AG09319 (cell line): Measurements from ENCODE around the gene HS3ST1.

Experiments
- DNase-seq: peaks from one replicate; pipeline ENCODE4 v3.0.0-alpha.2; 2010; ENCODE audit warnings: low read depth; ENCODE audit errors: extremely low read depth
- TF ChIP-seq, protein P1 (sequence below): IDR thresholded peaks from 2 replicates; pipeline ENCODE4 v1.5.1; 2011; ENCODE audit warnings: low read depth, mild to moderate bottlenecking, inconsistent platforms, low read length, moderate library complexity

Gene HS3ST1

DNA sequence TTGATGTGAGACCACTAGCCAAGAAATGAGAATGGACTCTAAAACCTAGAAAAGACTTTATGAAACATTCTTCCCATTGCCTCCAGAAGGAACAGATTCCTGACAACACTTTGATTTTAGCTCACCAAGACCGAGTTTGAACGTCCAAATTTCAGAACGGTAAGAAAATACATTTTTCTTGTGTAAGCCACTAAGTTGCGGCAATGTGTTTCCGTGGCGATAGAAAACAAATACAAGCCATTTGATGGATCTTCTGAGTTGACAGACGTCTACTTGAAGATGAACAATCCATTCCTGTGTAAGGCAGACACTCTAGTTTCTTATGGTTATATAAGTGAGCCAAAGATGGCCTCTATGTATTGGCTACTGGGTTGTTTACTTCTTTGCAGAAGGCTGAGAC lies 52.5 kb downstream of the HS3ST1 start:
- TF ChIP-seq, protein P1, sequence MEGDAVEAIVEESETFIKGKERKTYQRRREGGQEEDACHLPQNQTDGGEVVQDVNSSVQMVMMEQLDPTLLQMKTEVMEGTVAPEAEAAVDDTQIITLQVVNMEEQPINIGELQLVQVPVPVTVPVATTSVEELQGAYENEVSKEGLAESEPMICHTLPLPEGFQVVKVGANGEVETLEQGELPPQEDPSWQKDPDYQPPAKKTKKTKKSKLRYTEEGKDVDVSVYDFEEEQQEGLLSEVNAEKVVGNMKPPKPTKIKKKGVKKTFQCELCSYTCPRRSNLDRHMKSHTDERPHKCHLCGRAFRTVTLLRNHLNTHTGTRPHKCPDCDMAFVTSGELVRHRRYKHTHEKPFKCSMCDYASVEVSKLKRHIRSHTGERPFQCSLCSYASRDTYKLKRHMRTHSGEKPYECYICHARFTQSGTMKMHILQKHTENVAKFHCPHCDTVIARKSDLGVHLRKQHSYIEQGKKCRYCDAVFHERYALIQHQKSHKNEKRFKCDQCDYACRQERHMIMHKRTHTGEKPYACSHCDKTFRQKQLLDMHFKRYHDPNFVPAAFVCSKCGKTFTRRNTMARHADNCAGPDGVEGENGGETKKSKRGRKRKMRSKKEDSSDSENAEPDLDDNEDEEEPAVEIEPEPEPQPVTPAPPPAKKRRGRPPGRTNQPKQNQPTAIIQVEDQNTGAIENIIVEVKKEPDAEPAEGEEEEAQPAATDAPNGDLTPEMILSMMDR, result no peak
- DNase-seq, result no peak

GRCh38 chr4:11368701-11369115 lies 60.0 kb downstream of the HS3ST1 start:
- TF ChIP-seq, protein P1, result no peak
- DNase-seq, result no peak

DNA sequence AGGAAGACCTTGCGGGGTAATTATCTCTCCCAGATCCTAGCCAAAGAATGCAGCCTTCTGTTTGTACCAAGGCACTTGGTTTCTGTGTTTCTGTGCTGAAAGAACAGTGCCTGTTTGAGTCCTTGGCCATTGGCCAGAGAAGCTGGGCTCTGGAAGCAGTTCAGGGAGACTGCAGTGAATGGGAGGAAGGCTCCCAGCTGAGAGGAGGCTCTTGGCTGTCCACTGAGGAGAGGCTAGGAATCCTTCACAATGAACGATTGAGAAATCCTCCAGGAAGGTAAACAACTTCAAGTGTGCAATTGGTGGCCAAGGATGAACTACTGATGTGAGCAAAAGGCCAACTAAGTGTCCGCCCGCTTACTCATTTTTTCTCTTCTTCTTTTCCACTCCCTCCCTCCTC lies 61.3 kb downstream of the HS3ST1 start:
- DNase-seq, result no peak
- TF ChIP-seq, protein P1, result no peak

- DNase-seq, result no peak
These were observed 61.8 kb downstream of the HS3ST1 start for GRCh38 chr4:11366859-11367258.

DNA sequence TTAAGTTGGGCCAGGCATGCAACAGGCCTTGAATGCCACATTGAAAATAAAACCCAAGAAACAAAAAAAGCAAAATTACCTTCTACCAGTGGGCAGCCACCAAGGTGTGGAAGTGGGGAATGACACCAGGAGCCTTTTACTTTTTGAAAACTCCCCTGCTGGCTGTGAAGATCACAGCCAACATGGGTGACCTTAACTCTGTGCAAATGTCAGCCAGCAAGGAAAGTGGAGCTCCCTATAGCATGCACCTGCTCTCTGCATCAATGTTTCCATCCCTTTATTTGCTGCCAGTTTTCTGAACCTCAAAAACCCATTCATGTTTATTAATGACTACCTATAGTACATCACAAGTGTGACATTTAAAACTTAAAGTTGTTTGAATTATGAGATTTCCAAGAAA lies 63.7 kb downstream of the HS3ST1 start:
- TF ChIP-seq, protein P1, result no peak
- DNase-seq, result no peak

More at GRCh38 chr4:11366859-11367258, 61.8 kb downstream of the HS3ST1 start:
- TF ChIP-seq, protein P1, result no peak

- DNase-seq, result no peak
- TF ChIP-seq, protein P1, result no peak
These were observed 69.1 kb downstream of the HS3ST1 start for GRCh38 chr4:11359591-11359990.

DNA sequence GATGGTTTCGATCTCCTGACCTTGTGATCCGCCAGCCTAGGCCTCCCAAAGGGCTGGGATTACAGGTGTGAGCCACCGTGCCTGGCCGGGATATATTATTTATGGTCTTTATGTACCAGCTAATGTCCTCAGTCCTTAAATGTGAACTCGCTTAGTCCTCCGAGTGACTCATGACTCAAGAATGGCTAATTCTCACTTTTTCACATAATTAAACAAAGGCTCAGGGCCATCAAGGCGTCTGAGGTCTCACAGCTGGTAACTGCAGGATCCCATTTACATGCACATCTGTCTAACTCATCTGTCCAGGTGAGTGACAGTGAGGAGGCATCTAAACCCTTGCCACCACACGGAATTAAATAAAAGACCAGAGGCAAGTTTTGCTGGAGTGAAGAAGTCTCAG lies 73.5 kb downstream of the HS3ST1 start:
- TF ChIP-seq, protein P1, result no peak
- no peak for DNase-seq
